K562 (cell line): ENCODE data around the gene DTNBP1. TPM values are rescaled to one million over a fixed set of nuclear protein-coding genes. Genes with fewer than 3 reads are reported as not detected.

Experiments used
- BRCA1 ChIP-seq, 2 experiments: fragments of 450-650 bp in 1 of 2; sonication (generic) in 1 of 2; formaldehyde crosslinking in 1 of 2; IDR thresholded peaks; 2 replicates each; pipeline versions ENCODE4 v1.5.0 to v1.6.1; 2017 to 2020; ENCODE audit warnings: mild to moderate bottlenecking in 1 of 2, missing genetic modification reagents in 1 of 2
- CHAMP1 ChIP-seq: fragments of 450-650 bp; IDR thresholded peaks from 2 replicates; pipeline ENCODE4 v1.6.1; 2016; ENCODE audit warnings: mild to moderate bottlenecking
- CSDE1 ChIP-seq, 2 experiments: fragments of 450-650 bp; IDR thresholded peaks; 2 replicates each; pipeline ENCODE4 v1.6.1; 2016; ENCODE audit warnings: mild to moderate bottlenecking in 1 of 2
- GTF2B ChIP-seq: IDR thresholded peaks from 2 replicates; pipeline ENCODE4 v1.6.1; 2011; ENCODE audit not compliant: insufficient read length; ENCODE audit errors: extremely low read depth
- KLF1 ChIP-seq: fragments of 450-650 bp; IDR thresholded peaks from 2 replicates; pipeline ENCODE4 v1.6.1; 2016; ENCODE audit warnings: missing genetic modification characterization, missing compliant biosample characterization
- LCOR ChIP-seq: sonication (generic); formaldehyde crosslinking; IDR thresholded peaks from 2 replicates; pipeline ENCODE4 v1.8.0; 2022; ENCODE audit warnings: mild to moderate bottlenecking, missing genetic modification reagents
- MBD2 ChIP-seq: sonication (generic); IDR thresholded peaks from 2 replicates; pipeline ENCODE4 v1.6.1; 2016; ENCODE audit warnings: low read depth, borderline replicate concordance
- MYC ChIP-seq, 2 experiments: fragments of 250-450 bp in 1 of 2; sonication (Bioruptor Pico) in 1 of 2; IDR thresholded peaks; 2 replicates each; pipeline versions ENCODE4 v1.5.1 to v1.6.1; 2012 to 2021; ENCODE audit warnings: low read depth in 2 of 2, borderline replicate concordance in 1 of 2, improper control_type of control experiment in 1 of 2, low read length in 1 of 2, mild to moderate bottlenecking in 1 of 2, moderate library complexity in 1 of 2
- NCOA6 ChIP-seq: fragments of 450-650 bp; IDR thresholded peaks from 2 replicates; pipeline ENCODE4 v1.6.1; 2017; ENCODE audit warnings: mild to moderate bottlenecking
- NFIC ChIP-seq: fragments of 450-650 bp; IDR thresholded peaks from 2 replicates; pipeline ENCODE4 v1.6.1; 2017; ENCODE audit warnings: mild to moderate bottlenecking, inconsistent platforms
- PKNOX1 ChIP-seq: fragments of 450-650 bp; IDR thresholded peaks from 2 replicates; pipeline ENCODE4 v1.6.1; 2016
- PTTG1 ChIP-seq: fragments of 450-650 bp; IDR thresholded peaks from 2 replicates; pipeline ENCODE4 v1.6.1; 2016; ENCODE audit warnings: low read depth, mild to moderate bottlenecking, missing genetic modification characterization, missing compliant biosample characterization
- THRA ChIP-seq: fragments of 450-650 bp; IDR thresholded peaks from 2 replicates; pipeline ENCODE4 v1.6.1; 2017; ENCODE audit warnings: mild to moderate bottlenecking, moderate library complexity
- ZBTB11 ChIP-seq, 3 experiments: fragments of 200-800 bp in 1 of 3; fragments of 250-450 bp in 1 of 3; fragments of 450-650 bp in 1 of 3; sonication (Bioruptor Pico) in 1 of 3; sonication (Bioruptor generic) in 1 of 3; formaldehyde crosslinking in 1 of 3; IDR thresholded peaks; 2 replicates each; pipeline versions ENCODE4 v1.6.1 to v1.8.0; 2016 to 2022; ENCODE audit warnings: mild to moderate bottlenecking in 2 of 3, missing genetic modification characterization in 2 of 3, missing compliant biosample characterization in 1 of 3, moderate library complexity in 1 of 3
- ZFX ChIP-seq: sonication (generic); formaldehyde crosslinking; IDR thresholded peaks from 2 replicates; pipeline ENCODE4 v1.8.0; 2022; ENCODE audit warnings: mild to moderate bottlenecking, missing genetic modification reagents, moderate library complexity
- ZNF124 ChIP-seq: sonication (generic); formaldehyde crosslinking; IDR thresholded peaks from 2 replicates; pipeline ENCODE4 v1.8.1; 2022; ENCODE audit warnings: missing genetic modification reagents
- ZNF140 ChIP-seq: fragments of 250-450 bp; sonication (Bioruptor Pico); IDR thresholded peaks from 2 replicates; pipeline ENCODE4 v1.8.0; 2021; ENCODE audit warnings: moderate library complexity, mild to moderate bottlenecking, inconsistent platforms
- ZNF143 ChIP-seq: sonication (generic); formaldehyde crosslinking; IDR thresholded peaks from 2 replicates; pipeline ENCODE4 v1.9.0; 2022; ENCODE audit warnings: mild to moderate bottlenecking, missing genetic modification reagents
- polyA plus RNA-seq, 8 experiments: library from polyadenylated mRNA; depleted of rRNA in 4 of 8; stranded (reverse) in 5 of 8; unstranded in 3 of 8; fragments of >200 nt; fragmentation: Nextera tagmentation in 2 of 8; fragmentation: Illumina TruSeq in 1 of 8; extraction: Ambion mirVana in 2 of 8; extraction: Trizol in 1 of 8; gene quantifications; 2 replicates each; pipeline versions ENCODE4 v1.2.1 to v1.2.3, GENCODE V29; 2011 to 2014; ENCODE audit warnings: inconsistent platforms in 1 of 8, missing spikeins in 1 of 8
- total RNA-seq, 7 experiments: library from RNA; depleted of rRNA in 6 of 7; stranded (reverse); fragments of >200 nt in 6 of 7; fragmentation: Illumina TruSeq in 2 of 7; extraction: Trizol in 2 of 7; gene quantifications; 2 replicates each; pipeline versions ENCODE4 v1.2.1 to v1.2.3, GENCODE V29; 2011 to 2021; ENCODE audit warnings: low replicate concordance in 1 of 7

The DTNBP1 gene
- total and polyA plus RNA-seq, 9 of the 15 experiments (the other 6 are each of a cell fraction or from before 2014, with no cell fraction given), result 16.7 to 54.5 (median 21.4) TPM

- no peak for TF ChIP-seq ZNF143 (CRISPR knock-in tag)
- TF ChIP-seq PTTG1 (tag), result no peak
- no peak for TF ChIP-seq CHAMP1
- no peak for TF ChIP-seq BRCA1 (IDR thresholded peaks at IDR 0.05)
- TF ChIP-seq BRCA1 (CRISPR knock-in tag; IDR thresholded peaks at IDR 0.05), result no peak
- TF ChIP-seq PKNOX1, result peak; percentile 57; the same call in 1 of the 2 replicates
- peak; percentile 47; the same call in 1 of the 2 replicates for TF ChIP-seq KLF1 (tag)
- peak; percentile 93 for TF ChIP-seq THRA
- no peak for TF ChIP-seq ZNF140
- TF ChIP-seq GTF2B, result no peak
- TF ChIP-seq LCOR (CRISPR knock-in tag), result 0 out of 2 replicates have a peak, but pooled peaks have one; percentile 49
- peak in 1 of 3 experiments; percentile 76; a peak in 2 of 6 replicates for TF ChIP-seq ZBTB11 (CRISPR knock-in tag; IDR thresholded peaks at IDR 0.05)
- TF ChIP-seq NFIC, result 0 out of 2 replicates have a peak, but pooled peaks have one; percentile 5
- peak; percentile 80 for TF ChIP-seq MYC (IDR thresholded peaks at IDR 0.05; ENCODE audit: low read depth, low read length)
- no peak for TF ChIP-seq MYC (CRISPR knock-in tag; IDR thresholded peaks at IDR 0.05; ENCODE audit: borderline replicate concordance, low read depth)
- TF ChIP-seq CSDE1 (IDR thresholded peaks at IDR 0.05), result no peak
- TF ChIP-seq ZNF124 (CRISPR knock-in tag), result no peak
- TF ChIP-seq ZFX (CRISPR knock-in tag), result peak; percentile 53
- no peak for TF ChIP-seq NCOA6
- TF ChIP-seq MBD2, result 0 out of 2 replicates have a peak, but pooled peaks have one; percentile 31
These were observed 153.4 kb downstream of the DTNBP1 start (continued) for GRCh38 chr6:15509335-15509933.
